Coronary artery (tissue), 2 donors: ENCODE results near the gene HSPH1.
A peak's percentile ranks its signal among the peaks of the same experiment; 100 is the strongest.

Source experiments
- DNase-seq: peaks from one replicate; pipeline ENCODE4 v3.0.0-alpha.2; 2017; ENCODE audit warnings: low spot score
- H3K27ac ChIP-seq, 2 donors: fragments of 200-600 bp; sonication (generic); one replicate each; pipeline ENCODE4 v1.5.1; 2016 to 2019
- H3K4me3 ChIP-seq: fragments of 200-600 bp; sonication (generic); 2 replicates; pipeline ENCODE4 v1.5.1; 2016; ENCODE audit warnings: mild to moderate bottlenecking, moderate library complexity
- TF ChIP-seq, protein P1 (sequence below): fragments of 200-600 bp; sonication (generic); IDR thresholded peaks from one replicate; pipeline ENCODE4 v1.5.1; 2019; ENCODE audit warnings: antibody characterized with exemption

Gene HSPH1

DNA sequence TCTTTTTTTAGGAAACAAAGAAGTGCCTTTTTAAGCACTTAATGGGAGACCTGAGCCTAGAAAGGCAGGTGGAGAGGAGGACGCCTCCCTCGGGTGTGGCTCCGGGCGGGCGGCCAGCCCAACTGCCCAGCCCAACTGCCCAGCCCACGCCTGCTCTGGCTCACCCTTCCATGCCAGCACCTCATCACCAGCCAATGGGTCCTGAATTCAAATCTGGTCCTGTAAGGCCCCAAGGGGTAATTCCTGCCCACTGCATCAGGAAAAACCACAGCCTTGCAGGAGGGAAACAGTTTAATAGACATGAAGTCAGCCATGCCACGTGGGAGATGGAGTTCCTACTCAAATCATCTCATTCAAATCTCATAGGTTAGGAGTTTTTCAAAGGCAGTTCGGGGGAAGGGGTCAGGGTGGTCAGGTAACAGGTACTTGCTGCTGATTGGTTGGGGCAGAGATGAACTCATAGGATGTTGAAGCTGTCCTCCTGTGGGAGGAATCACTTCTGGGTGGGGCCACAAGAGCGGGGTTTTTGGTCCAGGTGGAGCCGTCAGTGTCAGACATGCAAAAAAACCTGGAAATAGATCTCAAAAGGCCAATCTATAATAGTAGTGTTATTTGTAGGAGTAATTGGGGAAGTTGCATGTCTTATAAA lies 64.9 kb downstream of the HSPH1 start:
- TF ChIP-seq, protein P1, sequence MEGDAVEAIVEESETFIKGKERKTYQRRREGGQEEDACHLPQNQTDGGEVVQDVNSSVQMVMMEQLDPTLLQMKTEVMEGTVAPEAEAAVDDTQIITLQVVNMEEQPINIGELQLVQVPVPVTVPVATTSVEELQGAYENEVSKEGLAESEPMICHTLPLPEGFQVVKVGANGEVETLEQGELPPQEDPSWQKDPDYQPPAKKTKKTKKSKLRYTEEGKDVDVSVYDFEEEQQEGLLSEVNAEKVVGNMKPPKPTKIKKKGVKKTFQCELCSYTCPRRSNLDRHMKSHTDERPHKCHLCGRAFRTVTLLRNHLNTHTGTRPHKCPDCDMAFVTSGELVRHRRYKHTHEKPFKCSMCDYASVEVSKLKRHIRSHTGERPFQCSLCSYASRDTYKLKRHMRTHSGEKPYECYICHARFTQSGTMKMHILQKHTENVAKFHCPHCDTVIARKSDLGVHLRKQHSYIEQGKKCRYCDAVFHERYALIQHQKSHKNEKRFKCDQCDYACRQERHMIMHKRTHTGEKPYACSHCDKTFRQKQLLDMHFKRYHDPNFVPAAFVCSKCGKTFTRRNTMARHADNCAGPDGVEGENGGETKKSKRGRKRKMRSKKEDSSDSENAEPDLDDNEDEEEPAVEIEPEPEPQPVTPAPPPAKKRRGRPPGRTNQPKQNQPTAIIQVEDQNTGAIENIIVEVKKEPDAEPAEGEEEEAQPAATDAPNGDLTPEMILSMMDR: no peak
- DNase-seq: no peak
- no peak overlapping the region for H3K27ac ChIP-seq
- no peak overlapping the region for H3K4me3 ChIP-seq

DNA sequence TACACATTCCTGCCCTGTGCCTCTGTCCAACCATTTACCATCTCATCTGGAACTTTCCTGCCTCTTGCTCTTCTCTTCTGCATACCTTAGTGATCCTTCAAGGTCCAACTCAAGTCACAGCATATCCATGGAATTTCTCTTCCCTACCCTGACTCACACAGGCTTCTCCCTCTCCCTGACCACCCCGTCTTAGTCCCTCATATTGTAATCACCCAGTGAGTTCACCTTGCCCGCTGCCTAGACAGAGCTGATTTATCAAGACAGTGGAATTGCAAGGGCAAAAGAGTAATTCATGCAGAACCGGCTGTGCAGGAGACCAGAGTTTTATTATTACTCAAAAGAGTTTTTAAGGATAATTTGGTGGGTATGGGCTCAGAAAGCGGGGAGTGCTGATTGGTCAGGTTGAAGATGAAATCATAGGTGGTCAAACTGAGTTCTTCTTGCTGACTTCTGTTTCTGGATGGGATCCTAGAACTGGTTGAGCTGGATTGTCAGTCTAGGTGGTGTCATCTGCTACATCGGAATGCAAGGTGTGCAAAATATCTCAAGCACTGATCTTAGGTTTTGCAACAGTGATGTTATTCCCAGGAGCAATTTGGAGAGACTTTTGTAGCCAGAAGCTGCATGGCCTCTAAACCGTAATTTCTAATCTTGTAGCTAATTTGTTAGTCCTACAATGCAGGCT lies 67.2 kb downstream of the HSPH1 start:
- TF ChIP-seq, protein P1: no peak
- Histone ChIP-seq H3K27ac (no peak overlapping the region), H3K4me3 (no peak overlapping the region)
- no peak for DNase-seq

DNA sequence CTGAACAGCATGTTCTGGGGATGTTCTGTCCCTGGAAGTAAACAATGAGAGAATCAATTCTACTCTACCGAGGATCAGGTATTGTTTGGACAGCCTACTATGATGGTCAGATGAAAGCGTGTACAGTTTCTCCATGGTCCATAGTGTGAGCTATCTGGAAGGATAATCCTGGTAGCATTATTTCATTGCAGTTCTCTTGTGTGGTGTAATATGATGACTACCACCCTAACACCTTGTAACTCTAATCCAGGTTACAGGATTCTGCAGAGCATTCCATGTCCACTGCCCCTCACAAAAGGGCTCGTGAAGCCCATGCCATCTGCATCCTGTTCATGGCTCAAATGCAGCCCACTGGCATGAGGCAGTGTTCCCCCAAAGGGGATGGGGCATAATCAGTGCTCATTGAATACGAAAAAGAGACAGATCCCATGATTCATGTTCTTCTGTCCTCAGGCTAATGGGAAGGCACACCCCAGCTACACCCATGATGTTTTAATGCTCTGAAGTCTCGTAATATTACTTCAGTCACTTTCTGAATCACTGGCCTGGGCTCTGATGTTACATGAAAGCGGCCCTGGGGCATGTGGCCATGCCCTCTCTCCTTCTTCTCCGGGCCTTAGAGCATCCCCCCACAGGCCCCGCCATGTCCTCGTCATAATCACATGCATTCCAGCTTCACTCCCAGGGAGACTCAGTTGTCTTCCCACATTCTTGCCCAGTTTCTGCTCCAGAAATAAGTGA lies 68.4 kb downstream of the HSPH1 start:
- DNase-seq: no peak
- Histone ChIP-seq H3K27ac (no peak overlapping the region), H3K4me3 (no peak overlapping the region)
- TF ChIP-seq, protein P1: no peak

DNA sequence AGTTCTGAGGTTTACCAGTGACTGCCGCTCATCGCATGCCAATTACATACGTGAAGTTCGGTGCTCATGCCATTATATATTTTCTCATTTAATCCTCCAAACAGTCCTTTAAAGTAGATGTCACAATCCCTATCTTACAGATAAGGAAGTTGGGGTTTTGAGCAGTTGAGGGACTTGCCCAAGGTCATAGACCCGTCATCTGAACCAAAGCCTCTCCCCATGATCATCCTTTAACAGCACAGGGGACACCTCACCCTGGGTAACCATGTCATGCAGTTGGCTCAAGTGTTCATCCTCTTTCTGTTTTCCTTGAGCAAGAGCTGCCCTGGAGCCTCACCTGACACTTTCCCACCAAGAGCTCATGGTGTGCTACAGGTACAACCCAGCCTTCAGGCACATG lies 69.1 kb downstream of the HSPH1 start:
- DNase-seq: no peak
- TF ChIP-seq, protein P1: no peak
- Histone ChIP-seq H3K4me3 (no peak overlapping the region), H3K27ac (no peak overlapping the region)

DNA sequence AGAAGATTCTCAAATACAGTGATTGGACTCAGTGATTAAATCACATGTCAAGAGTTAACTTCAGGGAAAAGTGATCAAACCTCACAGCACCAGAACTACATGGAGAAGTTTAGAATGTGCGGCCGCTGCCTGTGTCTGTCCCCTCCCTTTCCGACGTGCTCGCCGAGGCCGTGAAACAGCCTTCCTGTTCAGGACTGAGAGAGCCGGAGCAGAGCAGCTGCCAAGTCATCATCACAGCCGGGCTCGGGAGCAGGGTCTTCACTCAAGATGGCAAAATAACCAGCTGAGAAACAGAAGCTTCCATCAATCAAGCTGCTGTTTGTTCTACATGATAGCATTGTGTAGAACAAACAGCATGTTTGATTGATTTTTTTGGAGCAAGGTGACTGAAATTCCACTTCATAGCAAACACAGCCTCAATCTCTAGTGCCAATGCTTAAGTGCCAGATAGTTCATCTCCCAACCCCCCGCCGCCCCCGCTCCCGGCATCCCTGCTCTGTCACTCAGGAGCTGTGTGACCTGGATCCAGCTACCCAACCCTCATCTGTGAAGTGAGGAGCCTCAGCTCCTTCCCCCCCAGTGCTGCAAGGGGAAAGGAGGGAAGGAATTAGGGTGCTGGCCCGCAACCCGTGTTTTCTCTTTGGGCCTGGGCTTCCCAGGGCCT lies 70.6 kb downstream of the HSPH1 start:
- DNase-seq: peak; percentile 47
- TF ChIP-seq, protein P1: no peak
- no peak overlapping the region for H3K27ac ChIP-seq
- no peak overlapping the region for H3K4me3 ChIP-seq

DNA sequence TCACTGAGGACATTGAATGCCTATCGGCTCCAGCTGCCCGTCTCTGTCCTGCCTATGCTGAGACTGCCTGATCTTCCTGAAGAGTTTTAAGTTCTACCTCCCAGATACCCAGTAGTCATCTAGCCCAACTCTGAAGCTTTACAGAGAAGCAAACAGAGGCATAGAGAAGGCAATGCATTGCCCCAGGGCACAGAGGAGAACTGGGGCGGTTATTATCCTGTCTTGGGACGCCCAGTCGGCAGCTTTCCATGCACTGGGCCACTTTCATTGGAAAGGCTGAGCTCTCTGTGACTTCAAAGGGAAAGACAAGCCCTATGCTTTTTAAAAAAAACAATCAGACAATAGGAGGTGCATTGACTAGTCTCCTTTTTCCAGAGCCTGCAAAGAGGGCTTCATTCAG lies 71.6 kb downstream of the HSPH1 start:
- Histone ChIP-seq H3K27ac (no peak overlapping the region), H3K4me3 (no peak overlapping the region)
- TF ChIP-seq, protein P1: no peak
- DNase-seq: no peak
